NCI-H2196 treated with DMSO at 0.1 percent for 48 hours (cell line): Measurements from ENCODE around the gene SPATA13.

ENCODE experiments used
- DNase-seq: peaks from one replicate; lab custom pipeline; 2025; ENCODE audit not compliant: unreplicated experiment; lab: John Stamatoyannopoulos, UW

SPATA13 gene

GRCh38 chr13:24353736-24354135 lies 193.2 kb downstream of the SPATA13 start:
- no peak for DNase-seq

- DNase-seq: no peak
Observed at GRCh38 chr13:24355103-24355502, 194.6 kb downstream of the SPATA13 start.

GRCh38 chr13:24356270-24356669 lies 195.8 kb downstream of the SPATA13 start:
- no peak for DNase-seq
